Measurements from ENCODE around the gene RASGRP1. TPM values are rescaled to one million over a fixed set of nuclear protein-coding genes. Genes with fewer than 3 reads are reported as not detected.

The RASGRP1 gene
- total RNA-seq, 1 experiment from 2014 or later = 0.85 TPM

DNA sequence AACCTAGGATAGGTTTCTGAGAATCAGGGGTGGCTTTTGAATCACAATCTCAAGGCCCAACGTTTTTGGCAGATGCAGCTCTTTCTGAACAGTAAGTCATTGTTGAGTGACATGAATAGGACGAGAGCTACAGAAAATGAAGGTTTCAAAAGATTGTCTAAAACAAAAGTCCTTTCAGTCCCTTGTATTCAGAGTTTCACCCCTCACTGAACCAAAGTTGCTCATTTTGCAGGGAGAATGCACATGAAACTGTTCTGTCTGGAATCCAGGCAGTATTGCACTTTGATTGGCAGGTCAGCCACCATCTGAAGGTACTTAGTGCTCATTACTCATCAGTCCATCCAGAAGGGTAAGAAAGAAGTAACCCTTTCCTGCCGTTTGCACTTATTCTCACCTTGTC is 24.1 kb upstream of the RASGRP1 start:
- Histone ChIP-seq H3K79me2 (ENCODE audit: insufficient read depth, low read length) (no peaks in the 10 kb centered on the region), H3K4me1 (ENCODE audit: insufficient read depth, low read length) (no peaks in the 10 kb centered on the region), H4K5ac (ENCODE audit: insufficient read length, low read depth, low read length) (no peak overlapping the region), H2AFZ (ENCODE audit: low read length) (no peak overlapping the region), H2BK12ac (ENCODE audit: insufficient read length, low read depth, low read length) (no peak overlapping the region), H2BK15ac (ENCODE audit: low read depth, low read length) (no peak overlapping the region), H3T11ph (ENCODE audit: low read length) (no peak overlapping the region), H3K4me2 (ENCODE audit: insufficient read depth, insufficient read length, low read length) (no peak overlapping the region), H4K8ac (replicated peaks; ENCODE audit: insufficient read length, low read depth, low read length) (no peak overlapping the region), H3K27ac (ENCODE audit: insufficient read length, low read depth, low read length) (no peak overlapping the region), H3K4ac (ENCODE audit: low read depth, low read length) (no peak overlapping the region), H2AK5ac (ENCODE audit: insufficient read length, low read length) (no peak overlapping the region), H4K91ac (ENCODE audit: insufficient read length, low read depth, low read length) (no peak overlapping the region), H3K18ac (ENCODE audit: insufficient read length, low read depth, low read length) (no peak overlapping the region), H3K79me1 (ENCODE audit: insufficient read depth, low read depth, low read length, poor library complexity, severe bottlenecking) (no peaks in the 10 kb centered on the region), H2BK120ac (ENCODE audit: low read depth, low read length, poor library complexity, severe bottlenecking) (no peak overlapping the region), H3K9ac (ENCODE audit: extremely low read depth, insufficient read length, low read length) (no peak overlapping the region), H3K23ac (ENCODE audit: insufficient read length, low read depth, low read length) (no peak overlapping the region), H2BK5ac (ENCODE audit: insufficient read length, low read length) (no peak overlapping the region), H3K23me2 (ENCODE audit: insufficient read length, low read depth, low read length, poor library complexity, severe bottlenecking) (no peaks in the 10 kb centered on the region), H4K20me1 (ENCODE audit: control insufficient read depth, insufficient read depth, insufficient read length) (no peaks in the 10 kb centered on the region), H3K27me3 (ENCODE audit: insufficient read depth, low read length) (no peaks in the 10 kb centered on the region), H3K9me3 (ENCODE audit: control insufficient read depth, low read depth, low read length) (no peaks in the 10 kb centered on the region), H3K56ac (ENCODE audit: insufficient read length, low read depth, low read length) (no peak overlapping the region), H3K14ac (ENCODE audit: insufficient read depth, low read length) (no peak overlapping the region), H2BK20ac (ENCODE audit: low read depth, low read length, poor library complexity, severe bottlenecking) (no peak overlapping the region)
- Mint-ChIP-seq H3K36me3 (ENCODE audit: insufficient read depth in 1 of 3, low read depth in 3 of 3) (no peaks in the 10 kb centered on the region), H3K4me1 (no peaks in the 10 kb centered on the region), H3K27me3 (ENCODE audit: low read depth) (peaks cover 22% of the 10 kb centered on the region), H3K9me3 (peaks cover 6 to 11% of the 10 kb centered on the region in 2 experiments; a peak in 4 of 5 replicates), H3K27ac (no peak overlapping the region), H3K4me3 (no peak overlapping the region)
- TF ChIP-seq, protein P1, sequence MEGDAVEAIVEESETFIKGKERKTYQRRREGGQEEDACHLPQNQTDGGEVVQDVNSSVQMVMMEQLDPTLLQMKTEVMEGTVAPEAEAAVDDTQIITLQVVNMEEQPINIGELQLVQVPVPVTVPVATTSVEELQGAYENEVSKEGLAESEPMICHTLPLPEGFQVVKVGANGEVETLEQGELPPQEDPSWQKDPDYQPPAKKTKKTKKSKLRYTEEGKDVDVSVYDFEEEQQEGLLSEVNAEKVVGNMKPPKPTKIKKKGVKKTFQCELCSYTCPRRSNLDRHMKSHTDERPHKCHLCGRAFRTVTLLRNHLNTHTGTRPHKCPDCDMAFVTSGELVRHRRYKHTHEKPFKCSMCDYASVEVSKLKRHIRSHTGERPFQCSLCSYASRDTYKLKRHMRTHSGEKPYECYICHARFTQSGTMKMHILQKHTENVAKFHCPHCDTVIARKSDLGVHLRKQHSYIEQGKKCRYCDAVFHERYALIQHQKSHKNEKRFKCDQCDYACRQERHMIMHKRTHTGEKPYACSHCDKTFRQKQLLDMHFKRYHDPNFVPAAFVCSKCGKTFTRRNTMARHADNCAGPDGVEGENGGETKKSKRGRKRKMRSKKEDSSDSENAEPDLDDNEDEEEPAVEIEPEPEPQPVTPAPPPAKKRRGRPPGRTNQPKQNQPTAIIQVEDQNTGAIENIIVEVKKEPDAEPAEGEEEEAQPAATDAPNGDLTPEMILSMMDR (conservative IDR thresholded peaks at IDR 0.05) = no peak
- WGBS (ENCODE audit: extremely low coverage, insufficient read length, low lambda C conversion rate) = no CpG with 5 or more reads among the region's 3 CpGs
- DNase-seq = no peak
